Measurements from ENCODE around the gene CFAP221.

GRCh38 chr2:119647440-119648169 is 103.4 kb downstream of the CFAP221 start:
- no peak for TF ChIP-seq CTCF (conservative IDR thresholded peaks at IDR 0.05; ENCODE audit: low read depth in 2 of 2)
- TF ChIP-seq POLR2AphosphoS5 (IDR thresholded peaks at IDR 0.05; ENCODE audit: low read depth), result no peak
- no peak for TF ChIP-seq EZH2 (IDR thresholded peaks at IDR 0.05; ENCODE audit: low read depth, unreplicated experiment)
- TF ChIP-seq ZNF114 (CRISPR knock-in tag; IDR thresholded peaks at IDR 0.05), result no peak
- TF ChIP-seq STAT1 (IDR thresholded peaks at IDR 0.05; ENCODE audit: unreplicated experiment), result no peak
- no peak for TF ChIP-seq REST (IDR thresholded peaks at IDR 0.05; ENCODE audit: unreplicated experiment)

All from GM23338 (cell line).